Mesenteric fat pad (tissue), 1 donor: ENCODE data around the gene APCDD1L. TPM values are rescaled to one million over a fixed set of nuclear protein-coding genes. Genes with fewer than 3 reads are reported as not detected.
"Not testable (repeated sequence)": the region's sequence is repeated elsewhere in the genome, so short reads cannot be mapped to it uniquely, and the experiment has no call there.

Experiments
- DNase-seq: peaks from one replicate; pipeline ENCODE4 v3.0.0-alpha.2; 2020; ENCODE audit warnings: low spot score
- total RNA-seq: library from RNA; stranded (reverse); fragmentation: NEBNext Ultra II Directional; extraction: Animal tissue kit (Norgen Biotek cat#: 25700); gene quantifications from one replicate; pipeline ENCODE4 v1.2.1, GENCODE V29; 2021
- donor health status: DM: yes; HTN: yes; CAD: no.

Gene APCDD1L
- total RNA-seq, 1 donor from 2014 or later, result not detected

- DNase-seq, result no peak
These were observed 96.0 kb downstream of the APCDD1L start for GRCh38 chr20:58418949-58419748.

GRCh38 chr20:58417438-58417837 lies 97.8 kb downstream of the APCDD1L start:
- no peak for DNase-seq

GRCh38 chr20:58416835-58417234 lies 98.4 kb downstream of the APCDD1L start:
- no peak for DNase-seq

DNA sequence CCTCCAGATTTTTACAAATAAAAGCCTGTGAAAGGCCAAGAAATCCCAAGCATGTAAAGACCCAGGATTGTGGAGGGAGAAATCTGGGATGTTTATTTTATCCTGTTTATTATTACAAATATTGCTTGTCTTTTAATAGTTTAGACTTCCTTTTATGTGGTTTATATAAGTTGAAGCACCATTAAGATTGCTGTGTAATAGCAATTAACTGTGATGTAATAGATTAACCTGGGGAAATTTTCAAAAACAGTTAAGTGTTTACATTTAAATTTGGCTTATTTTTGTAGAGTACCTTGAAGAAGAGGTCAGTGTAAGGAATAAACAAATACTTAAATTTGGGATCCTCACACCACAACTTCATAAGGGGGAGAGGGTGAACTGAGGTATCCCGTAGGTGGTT lies 99.1 kb downstream of the APCDD1L start:
- no peak for DNase-seq

GRCh38 chr20:58414786-58415185 lies 100.4 kb downstream of the APCDD1L start:
- not testable (repeated sequence) for DNase-seq

DNA sequence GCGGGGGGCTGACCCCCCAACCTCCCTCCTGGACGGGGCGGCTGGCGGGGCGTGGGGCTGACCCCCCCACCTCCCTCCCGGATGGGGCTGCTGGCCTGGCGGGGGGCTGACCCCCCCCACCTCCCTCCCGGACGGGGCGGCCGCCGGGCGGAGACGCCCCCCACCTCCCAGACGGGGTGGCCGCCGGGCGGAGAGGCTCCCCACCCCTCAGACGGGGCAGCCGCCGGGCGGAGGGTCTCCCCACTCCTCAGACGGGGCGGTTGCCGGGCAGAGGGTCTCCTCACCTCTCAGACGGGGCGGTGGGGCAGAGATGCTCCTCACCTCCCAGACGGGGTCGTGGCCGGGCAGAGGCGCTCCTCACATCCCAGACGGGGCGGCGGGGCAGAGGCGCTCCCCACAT lies 101.0 kb downstream of the APCDD1L start:
- DNase-seq, result not testable (repeated sequence)

Other genes starting within 250 kb of the APCDD1L start
- gene RAB22A, start 205.7 kb downstream of the APCDD1L start, total RNA-seq, result 22.2 TPM
- gene VAPB, start 126.2 kb downstream of the APCDD1L start, total RNA-seq, result 51.5 TPM
- gene STX16, start 135.9 kb upstream of the APCDD1L start, total RNA-seq, result 44.9 TPM
- gene NPEPL1, start 177.4 kb upstream of the APCDD1L start, total RNA-seq, result 42.3 TPM